HG02852 (cell line): ENCODE results near the gene SNPH.

Experiments
- ATAC-seq: cut with Tn5 transposase; IDR thresholded peaks from one replicate; pipeline ENCODE4 v1.9.1; 2021; ENCODE audit warnings: mild to moderate bottlenecking, moderate library complexity; ENCODE audit not compliant: unreplicated experiment

The SNPH gene

DNA sequence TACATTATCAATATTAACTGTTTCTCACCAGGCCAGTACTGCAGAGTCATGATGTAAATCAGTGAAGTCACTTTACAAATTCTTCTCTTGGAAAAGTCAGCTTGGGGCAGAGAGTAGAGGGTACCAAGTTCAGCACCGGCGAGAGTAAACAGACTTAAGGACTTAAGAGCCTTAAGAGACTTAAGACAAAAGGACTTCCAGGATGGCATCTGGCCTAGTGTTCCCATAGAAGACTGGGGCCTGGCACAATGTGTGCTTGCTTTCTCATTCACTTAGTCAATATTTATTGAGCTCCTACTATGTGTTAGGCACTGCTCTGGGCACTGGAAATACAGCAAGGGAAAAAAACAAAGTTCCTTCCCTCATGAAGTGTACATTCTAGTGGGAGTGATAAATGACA lies 1.4 kb upstream of the SNPH start:
- no peak for ATAC-seq

GRCh38 chr20:1265226-1265915 lies 723 bp upstream of the SNPH start:
- no peak for ATAC-seq

GRCh38 chr20:1265916-1266166 lies 253 bp upstream of the SNPH start:
- no peak for ATAC-seq

DNA sequence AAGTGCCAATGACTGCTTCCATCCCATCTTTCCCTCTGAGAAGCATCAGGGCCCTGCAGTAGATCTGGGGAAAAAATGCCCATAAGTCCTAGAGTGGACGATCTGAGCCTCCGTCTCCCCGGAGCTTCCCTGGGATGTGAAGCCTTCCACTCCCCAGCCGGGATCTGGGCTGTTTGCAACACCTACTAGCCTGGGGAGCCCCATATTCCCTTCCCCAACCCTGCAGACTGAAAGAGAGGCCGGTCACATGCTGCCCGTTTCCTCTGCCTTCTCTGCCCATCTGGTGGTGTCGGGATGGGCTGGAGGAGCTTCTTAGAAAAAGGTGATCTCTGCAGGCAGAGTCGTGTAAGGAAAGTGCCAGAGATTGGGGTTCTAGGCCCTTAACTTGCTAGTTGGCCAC lies 1.1 kb downstream of the SNPH start:
- ATAC-seq: no peak

DNA sequence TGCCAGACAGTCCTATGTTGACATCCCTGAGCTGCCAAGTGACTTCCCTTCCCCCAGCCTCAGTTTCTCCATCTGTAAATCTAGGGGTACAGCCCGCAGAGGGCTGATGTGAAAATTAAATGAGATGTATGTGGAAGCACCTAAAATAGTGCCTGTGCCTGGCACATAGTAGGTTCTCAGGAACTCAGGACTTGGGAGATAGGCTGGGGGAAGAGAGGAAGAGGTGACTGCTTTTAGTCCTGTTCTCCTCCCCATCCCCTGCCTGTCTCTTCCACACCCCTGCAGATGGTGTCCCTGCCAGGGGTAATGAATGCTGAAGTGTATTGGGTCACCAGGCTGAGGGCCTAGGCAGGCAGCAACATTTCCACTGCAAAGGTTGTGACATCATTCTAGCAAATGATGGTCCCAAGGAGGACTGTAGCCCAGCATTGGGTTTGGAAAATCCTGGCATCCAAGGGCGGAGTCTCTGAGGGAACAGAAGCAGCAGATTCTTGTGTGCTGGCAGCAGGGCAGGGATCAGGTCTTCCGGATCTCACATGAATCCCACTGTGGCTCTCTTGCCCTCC lies 1.8 kb downstream of the SNPH start:
- no peak for ATAC-seq

DNA sequence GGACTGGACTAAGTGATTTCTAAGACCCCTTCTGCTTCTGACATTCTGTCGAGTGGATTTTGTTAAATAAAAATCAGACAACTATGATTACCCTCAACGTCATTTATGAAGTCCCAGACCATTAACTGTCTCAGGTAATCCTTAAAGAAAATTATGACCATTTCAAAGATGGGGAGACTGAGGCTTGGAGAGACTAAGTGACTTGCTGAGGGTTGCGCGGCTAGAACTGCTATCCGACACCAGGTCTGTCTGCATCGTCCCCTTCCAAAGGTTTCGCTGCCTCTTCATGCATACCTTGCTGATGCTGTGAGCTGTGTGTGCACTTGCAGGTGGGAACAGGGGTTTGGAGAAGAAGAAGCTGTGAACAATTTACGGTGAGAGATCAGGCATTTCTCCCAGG lies 3.1 kb downstream of the SNPH start:
- ATAC-seq: no peak

DNA sequence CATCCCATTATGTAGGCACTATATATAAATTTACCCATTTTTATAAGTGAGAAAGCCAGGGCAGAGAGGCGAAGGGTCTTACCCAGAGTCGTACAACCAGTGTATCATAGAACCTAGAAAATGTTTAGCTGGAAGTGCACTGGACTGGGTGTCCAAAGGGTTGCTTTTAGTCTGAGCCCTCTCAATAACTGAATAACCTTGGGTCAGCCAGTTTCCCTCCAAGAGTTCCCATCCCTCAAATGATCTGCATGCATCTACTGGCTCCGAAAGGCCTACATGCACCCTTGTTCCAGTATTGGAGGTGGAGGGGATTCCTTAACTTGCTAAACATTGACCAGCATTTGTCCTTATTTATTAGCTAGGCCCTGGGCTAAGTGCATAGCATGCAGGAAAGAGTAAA lies 3.8 kb downstream of the SNPH start:
- ATAC-seq: no peak

DNA sequence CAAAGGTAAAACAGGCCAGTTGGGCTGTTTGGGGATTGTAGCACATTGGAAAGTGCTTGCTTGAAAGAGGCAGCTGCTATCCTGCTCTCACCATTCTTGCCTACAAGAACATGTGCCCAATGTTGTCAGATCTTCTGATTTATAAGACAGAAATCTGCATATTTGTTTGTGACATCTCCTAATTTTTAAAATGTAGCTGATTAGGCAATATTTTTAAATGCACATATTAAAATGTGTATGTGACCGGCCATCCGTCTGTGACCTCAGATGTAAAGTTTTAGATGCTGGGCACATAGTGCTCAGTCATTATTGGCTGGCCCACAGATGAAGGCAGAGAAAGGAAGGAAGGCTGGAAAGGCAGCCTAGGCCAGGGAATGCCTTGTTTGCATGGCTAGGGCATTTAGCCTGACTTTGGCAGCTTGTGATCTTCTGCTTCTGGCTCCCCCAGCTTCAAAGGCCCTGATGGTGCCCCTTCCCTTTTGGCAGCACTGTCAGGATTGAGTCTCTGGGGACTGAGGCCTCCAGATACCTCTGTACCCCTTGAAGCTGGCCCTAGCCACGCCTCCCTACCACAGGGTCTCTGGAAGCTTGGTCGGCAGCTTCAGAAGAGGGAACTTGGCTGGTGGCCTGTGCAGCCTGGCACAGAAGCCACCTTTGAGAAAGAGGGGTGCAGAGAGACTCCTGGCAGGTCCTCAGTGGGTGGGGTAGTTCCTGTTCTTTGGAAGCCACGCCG lies 6.4 kb downstream of the SNPH start:
- ATAC-seq: no peak

- no peak for ATAC-seq
These were observed 7.3 kb downstream of the SNPH start for GRCh38 chr20:1273366-1273765.

DNA sequence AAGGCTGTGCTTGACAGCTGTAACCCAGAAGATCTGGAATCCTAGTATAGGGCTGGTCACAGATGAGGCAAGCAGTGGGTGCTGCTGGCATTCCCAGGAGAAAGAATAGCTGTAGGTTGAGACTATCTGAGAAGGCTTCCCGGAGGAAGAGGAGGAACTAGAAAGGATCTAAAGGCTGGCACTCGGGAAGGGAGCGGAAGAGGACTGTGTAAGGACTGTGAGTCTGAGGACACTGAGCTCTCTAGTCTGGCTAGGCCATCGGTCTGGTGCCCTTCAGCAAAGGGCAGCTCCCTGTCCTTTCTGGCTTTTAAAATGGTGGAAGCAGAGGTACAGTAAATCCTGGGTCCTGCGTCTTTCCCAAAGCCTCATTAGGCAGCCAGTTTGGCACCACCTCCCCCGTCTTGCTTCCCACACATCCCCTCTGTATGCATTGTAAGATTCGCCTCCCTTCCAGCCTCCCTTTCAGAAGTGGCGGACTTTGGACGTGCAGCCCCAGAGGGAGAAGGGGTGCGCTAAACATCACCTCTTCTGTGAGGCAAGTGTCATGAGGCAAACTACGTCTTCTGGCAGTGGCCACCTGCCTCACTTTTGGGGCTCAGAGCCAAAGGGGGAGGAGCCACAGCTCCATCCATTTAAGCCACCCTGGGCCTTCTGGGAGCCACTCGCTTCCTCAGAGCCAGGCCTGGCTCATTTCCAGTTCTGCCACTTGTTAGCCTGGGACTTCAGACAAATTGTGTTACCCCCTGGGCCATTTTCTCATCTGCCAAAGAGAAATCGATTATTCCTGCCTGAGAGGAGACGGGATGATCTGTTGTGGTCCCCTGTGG lies 8.6 kb downstream of the SNPH start:
- ATAC-seq: no peak

- ATAC-seq: no peak
These were observed 9.8 kb downstream of the SNPH start for GRCh38 chr20:1275919-1276318.

GRCh38 chr20:1277529-1278322 lies 11.6 kb downstream of the SNPH start:
- no peak for ATAC-seq

GRCh38 chr20:1278993-1279392 lies 12.9 kb downstream of the SNPH start:
- no peak for ATAC-seq

- no peak for ATAC-seq
These were observed 14.4 kb downstream of the SNPH start for GRCh38 chr20:1280195-1281102.

DNA sequence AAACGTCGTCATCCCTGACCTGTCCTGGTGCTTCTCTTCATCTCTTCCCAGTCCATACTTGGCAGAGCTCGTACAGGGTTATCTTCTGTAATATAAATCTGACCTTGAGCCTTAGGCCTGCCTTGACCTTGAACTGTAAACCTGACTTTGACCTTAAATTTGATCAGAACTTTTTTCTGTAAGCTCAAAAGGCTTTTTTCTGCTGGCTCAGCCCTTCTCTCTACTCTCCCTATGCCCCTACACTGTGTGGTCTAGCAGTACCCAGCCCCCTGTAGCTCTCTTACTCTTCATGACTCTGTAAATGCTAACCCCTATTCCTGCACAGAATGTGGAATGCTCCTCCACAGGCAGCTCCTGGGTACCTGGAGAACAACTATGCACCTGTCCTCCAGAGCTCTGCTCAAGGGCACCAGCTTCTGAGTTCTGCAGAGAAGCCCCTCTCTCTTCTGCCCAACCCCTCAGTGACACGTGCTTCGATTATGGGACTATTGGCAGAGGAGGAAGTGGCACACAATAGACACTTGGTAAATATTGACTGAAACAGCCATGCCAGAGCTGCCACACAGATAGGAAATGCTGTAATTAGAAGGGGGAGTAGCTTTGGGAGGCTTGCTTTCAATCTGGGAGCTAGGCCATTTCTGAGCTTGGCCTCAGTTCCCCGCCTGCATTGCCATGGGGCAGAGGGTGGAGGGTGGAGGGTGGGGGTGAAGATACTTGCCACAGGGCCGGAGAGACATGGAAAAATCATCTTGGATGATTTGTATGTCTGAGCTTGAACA lies 15.4 kb downstream of the SNPH start:
- ATAC-seq: no peak

GRCh38 chr20:1282966-1283365 lies 16.9 kb downstream of the SNPH start:
- no peak for ATAC-seq

DNA sequence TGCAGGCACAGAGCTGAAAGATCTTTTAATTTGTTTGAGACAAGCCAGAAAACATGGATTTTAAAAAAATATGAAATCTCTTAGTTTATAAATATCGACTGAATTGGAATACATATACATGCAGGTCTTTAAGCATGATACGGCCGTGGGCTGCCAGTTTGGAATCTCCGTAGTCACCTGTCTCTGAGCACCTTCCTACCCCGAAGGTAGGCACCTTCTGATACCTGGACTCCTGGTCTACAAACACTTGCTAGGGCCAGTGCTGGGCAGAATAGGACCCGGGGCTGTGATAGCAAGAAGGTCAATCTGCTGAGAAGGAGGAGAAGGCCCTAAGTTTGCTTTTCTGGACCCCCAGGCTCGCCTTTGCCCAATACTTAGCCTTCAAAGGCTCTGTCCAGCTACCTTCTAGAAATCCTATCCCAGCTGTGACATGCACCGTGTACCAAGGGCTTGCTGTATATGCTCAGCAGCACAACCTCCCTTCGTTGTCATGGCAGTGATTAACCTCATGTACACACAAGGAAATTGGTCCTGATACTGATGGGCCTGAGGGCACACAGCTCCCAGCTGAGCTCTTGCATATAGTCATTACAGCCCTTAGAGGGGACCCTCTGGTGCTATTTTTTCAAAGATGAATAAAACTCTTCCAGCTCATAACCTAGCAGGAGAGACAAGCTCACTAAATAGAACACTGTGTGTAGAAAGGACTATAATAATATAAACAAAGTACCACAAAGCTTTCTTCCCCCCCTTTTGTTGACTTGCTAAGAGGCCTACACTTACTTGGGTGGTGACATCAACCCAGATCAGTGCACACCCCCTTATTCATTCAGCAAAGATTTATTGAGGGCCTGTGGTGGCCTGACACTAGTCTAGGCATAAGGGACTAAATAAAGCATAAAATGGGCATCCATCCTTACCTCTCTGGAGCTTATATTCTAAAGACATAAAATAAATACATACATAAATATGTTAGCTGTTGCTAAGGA lies 17.7 kb downstream of the SNPH start:
- ATAC-seq: no peak
